Lung (tissue), 12 donors: ENCODE measurements around the gene TRAP1. TPM values are rescaled to one million over a fixed set of nuclear protein-coding genes. Genes with fewer than 3 reads are reported as not detected.
A peak's percentile ranks its signal among the peaks of the same experiment; 100 is the strongest.

Experiments
- ATAC-seq: fragments of 200-7000 bp; cut with Tn5 transposase; one replicate; pipeline ENCODE4 v1.9.1; 2020; ENCODE audit warnings: moderate number of reproducible peaks; ENCODE audit not compliant: insufficient read depth, low FRiP score
- DNase-seq, 3 donors: peaks; one replicate each; pipeline ENCODE4 v3.0.0-alpha.2; 2013 to 2017
- H3K27ac ChIP-seq, 2 donors: one replicate each; pipeline ENCODE4 v1.5.1; 2013; ENCODE audit warnings: mild to moderate bottlenecking in 2 of 2, moderate library complexity in 2 of 2, control low read depth in 1 of 2, inconsistent platforms in 1 of 2, low read depth in 1 of 2, low read length in 1 of 2
- H3K27me3 ChIP-seq, 3 donors: one replicate each; pipeline ENCODE4 v1.5.1; 2013; ENCODE audit warnings: low read length in 2 of 3; ENCODE audit not compliant: control insufficient read depth in 3 of 3, insufficient read depth in 3 of 3
- H3K36me3 ChIP-seq, 4 donors: one replicate each; pipeline ENCODE4 v1.5.1; 2013; ENCODE audit warnings: low read length in 4 of 4, mild to moderate bottlenecking in 1 of 4, moderate library complexity in 1 of 4; ENCODE audit not compliant: control insufficient read depth in 4 of 4, insufficient read depth in 4 of 4
- H3K4me1 ChIP-seq, 5 donors: one replicate each; pipeline ENCODE4 v1.5.1; 2013; ENCODE audit warnings: low read length in 5 of 5, mild to moderate bottlenecking in 2 of 5, moderate library complexity in 1 of 5; ENCODE audit not compliant: control insufficient read depth in 5 of 5, insufficient read depth in 5 of 5
- H3K4me3 ChIP-seq: one replicate; pipeline ENCODE4 v1.5.1; 2013; ENCODE audit warnings: mild to moderate bottlenecking, control low read depth, moderate library complexity
- H3K9ac ChIP-seq, 2 donors: one replicate each; pipeline ENCODE4 v1.5.1; 2013; ENCODE audit warnings: low read length in 2 of 2, control low read depth in 1 of 2; ENCODE audit not compliant: insufficient read depth in 1 of 2
- H3K9me3 ChIP-seq, 4 donors: one replicate each; pipeline ENCODE4 v1.5.1; 2013; ENCODE audit warnings: low read length in 3 of 4, mild to moderate bottlenecking in 1 of 4, moderate library complexity in 1 of 4; ENCODE audit not compliant: control insufficient read depth in 4 of 4, insufficient read depth in 3 of 4
- WGBS, 2 donors: extraction: QIAGEN DNeasy Blood & Tissue Kit; methylation state at CpG; one replicate each; pipeline ENCODE4 v1.1.7; 2013; 5-methylcytosine and 5-hydroxymethylcytosine counted together
- polyA plus RNA-seq, 2 donors: library from polyadenylated mRNA; stranded (reverse); fragments of 200-250 nt; gene quantifications; one replicate each; pipeline ENCODE4 v1.2.1, GENCODE V29; 2013
- total RNA-seq, 2 donors: library from RNA; depleted of rRNA in 1 of 2; stranded (reverse); fragments of >200 nt in 1 of 2; gene quantifications; one replicate each; pipeline ENCODE4 v1.2.1, GENCODE V29; 2014 to 2021
- TF ChIP-seq, protein P1 (sequence below): IDR thresholded peaks from 2 replicates; pipeline ENCODE4 v1.5.1; 2012; ENCODE audit warnings: mild to moderate bottlenecking; ENCODE audit errors: control extremely low read depth, extremely low read depth
- donor health status: control.
- donor health status: control.
- donor health status: Bipolar disorder and iron deficiency.
- donor health status: healthy.
- donor health status: DM: yes; HTN: yes; CAD: no.

Gene TRAP1
- total and polyA plus RNA-seq, 4 donors, result 44.8 to 94.3 (median 58.8) TPM

DNA sequence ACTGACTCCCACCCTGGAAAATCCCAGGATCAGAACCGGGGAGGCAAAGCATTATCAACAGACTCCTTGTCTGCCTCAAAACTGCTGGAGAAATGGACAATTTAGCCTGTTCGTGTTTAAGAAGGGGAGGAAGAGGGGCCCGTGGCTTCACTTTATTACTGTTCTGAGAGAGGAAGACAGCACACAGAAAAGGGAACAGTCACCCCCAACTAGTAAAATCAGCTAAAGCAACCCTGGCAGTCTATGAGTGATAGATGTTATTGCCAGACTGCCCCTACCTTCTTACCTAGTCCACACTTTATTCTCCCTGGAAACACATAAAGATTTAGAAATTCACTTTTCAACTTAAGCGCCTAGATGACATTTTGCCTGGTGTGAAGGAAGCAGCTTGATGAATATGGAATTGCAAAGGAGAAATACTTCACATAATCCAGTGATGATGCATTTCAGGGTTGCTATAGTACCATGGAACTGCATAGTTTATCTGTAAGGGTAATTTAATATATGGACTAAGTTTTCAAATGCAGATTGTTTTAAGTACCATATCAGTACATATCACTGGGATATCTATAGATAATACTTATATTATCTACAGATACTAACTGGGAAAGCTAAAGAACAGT lies 36.9 kb upstream of the TRAP1 start:
- 87 to 93% methylated on average over 4 of the region's 4 CpGs for WGBS, 2 donors
- Histone ChIP-seq H3K27ac (peak overlapping the region in 1 of 2 donors; percentile 26), H3K4me1 (peaks cover 0 to 5% (median 0%) of the 10 kb centered on the region in 5 donors)

DNA sequence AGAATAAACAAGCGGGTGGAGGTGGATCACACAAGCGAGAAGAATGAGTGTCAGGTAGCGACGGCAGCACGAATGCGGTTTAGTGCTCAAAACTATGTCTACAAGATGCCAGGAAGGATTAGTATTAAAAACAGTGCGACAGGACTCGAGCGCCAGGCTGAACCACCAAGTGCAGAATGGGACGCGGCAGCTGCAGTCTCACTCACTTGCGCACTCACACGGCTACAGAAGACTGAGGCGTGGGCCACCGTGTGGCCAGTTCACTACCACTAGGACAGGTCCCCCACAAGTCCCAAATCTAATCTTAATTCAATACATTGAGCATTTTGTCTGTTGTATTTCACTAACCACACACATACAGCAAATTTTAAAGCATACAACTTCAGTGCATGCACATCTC lies 35.7 kb upstream of the TRAP1 start:
- Histone ChIP-seq H3K27ac (no peak overlapping the region), H3K4me1 (peaks cover 0 to 5% (median 0%) of the 10 kb centered on the region in 5 donors), H3K9me3 (no peaks in the 10 kb centered on the region), H3K36me3 (peaks cover 34 to 53% (median 42%) of the 10 kb centered on the region in 4 donors), H3K27me3 (no peaks in the 10 kb centered on the region), H3K4me3 (no peak overlapping the region), H3K9ac (no peak overlapping the region)
- WGBS, 2 donors, result 95 to 96% methylated on average over 15 of the region's 15 CpGs
- TF ChIP-seq, protein P1, sequence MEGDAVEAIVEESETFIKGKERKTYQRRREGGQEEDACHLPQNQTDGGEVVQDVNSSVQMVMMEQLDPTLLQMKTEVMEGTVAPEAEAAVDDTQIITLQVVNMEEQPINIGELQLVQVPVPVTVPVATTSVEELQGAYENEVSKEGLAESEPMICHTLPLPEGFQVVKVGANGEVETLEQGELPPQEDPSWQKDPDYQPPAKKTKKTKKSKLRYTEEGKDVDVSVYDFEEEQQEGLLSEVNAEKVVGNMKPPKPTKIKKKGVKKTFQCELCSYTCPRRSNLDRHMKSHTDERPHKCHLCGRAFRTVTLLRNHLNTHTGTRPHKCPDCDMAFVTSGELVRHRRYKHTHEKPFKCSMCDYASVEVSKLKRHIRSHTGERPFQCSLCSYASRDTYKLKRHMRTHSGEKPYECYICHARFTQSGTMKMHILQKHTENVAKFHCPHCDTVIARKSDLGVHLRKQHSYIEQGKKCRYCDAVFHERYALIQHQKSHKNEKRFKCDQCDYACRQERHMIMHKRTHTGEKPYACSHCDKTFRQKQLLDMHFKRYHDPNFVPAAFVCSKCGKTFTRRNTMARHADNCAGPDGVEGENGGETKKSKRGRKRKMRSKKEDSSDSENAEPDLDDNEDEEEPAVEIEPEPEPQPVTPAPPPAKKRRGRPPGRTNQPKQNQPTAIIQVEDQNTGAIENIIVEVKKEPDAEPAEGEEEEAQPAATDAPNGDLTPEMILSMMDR, result no peak
- no peak for ATAC-seq
- no peak for DNase-seq

More for the DNA sequence above, 36.9 kb upstream of the TRAP1 start:
- TF ChIP-seq, protein P1, result no peak
- no peak overlapping the region for H3K4me3 ChIP-seq
- ATAC-seq, result no peak
- DNase-seq, result no peak
- no peaks in the 10 kb centered on the region for H3K27me3 ChIP-seq
- H3K9ac ChIP-seq, result no peak overlapping the region
- peaks cover 30 to 61% (median 42%) of the 10 kb centered on the region in 4 donors for H3K36me3 ChIP-seq
- H3K9me3 ChIP-seq, result no peaks in the 10 kb centered on the region

DNA sequence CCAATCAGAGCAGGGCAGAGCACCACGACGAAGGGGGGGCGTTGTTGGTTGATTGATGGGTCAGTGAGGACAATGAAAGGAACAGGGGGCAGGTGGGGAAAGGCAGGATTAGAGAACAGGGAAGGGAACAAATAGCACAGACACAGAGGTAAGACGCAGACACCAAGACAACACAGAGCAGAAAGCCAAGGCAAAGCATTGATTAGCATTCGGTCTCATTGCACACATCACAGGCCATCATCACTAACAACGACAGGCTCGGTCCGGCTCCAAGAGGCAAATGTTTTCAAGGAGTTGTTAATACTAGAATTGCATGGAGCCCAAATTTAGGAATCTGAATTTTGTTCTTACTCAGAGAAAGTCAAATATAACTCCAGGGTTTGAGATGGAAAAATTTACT lies 34.6 kb upstream of the TRAP1 start:
- Histone ChIP-seq H3K9ac (no peak overlapping the region), H3K36me3 (peaks cover 30 to 47% (median 37%) of the 10 kb centered on the region in 4 donors), H3K4me3 (no peak overlapping the region), H3K4me1 (peaks cover 0 to 5% (median 0%) of the 10 kb centered on the region in 5 donors), H3K27me3 (no peaks in the 10 kb centered on the region), H3K9me3 (no peaks in the 10 kb centered on the region), H3K27ac (no peak overlapping the region)
- ATAC-seq (no peak), DNase-seq (no peak)
- TF ChIP-seq, protein P1, result no peak
- 96% methylated on average over 8 of the region's 8 CpGs for WGBS, 2 donors

DNA sequence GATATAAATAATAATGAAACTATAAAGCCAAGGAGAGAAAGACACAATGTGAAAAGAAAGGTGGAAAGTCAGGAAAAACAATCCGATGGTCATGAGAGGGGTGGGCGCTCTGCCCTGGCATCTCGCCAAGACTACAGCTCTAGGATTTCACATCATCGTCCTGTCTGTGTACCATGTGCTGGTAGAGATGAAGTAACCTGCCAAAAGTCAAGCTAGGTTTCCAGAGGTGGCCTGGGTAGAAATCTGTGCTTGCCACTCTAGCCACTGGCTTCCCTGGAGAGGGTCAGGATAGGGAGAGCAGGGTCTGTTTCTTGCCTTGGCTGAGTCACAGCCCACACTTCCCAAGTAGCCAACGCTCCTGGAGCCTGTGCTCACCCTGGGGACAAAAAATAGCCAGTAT lies 31.0 kb upstream of the TRAP1 start:
- no peak overlapping the region for H3K27ac ChIP-seq
- ATAC-seq (no peak), DNase-seq (peak in 1 of 3 donors; percentile 11)
- TF ChIP-seq, protein P1, result no peak
- no peak overlapping the region for H3K4me3 ChIP-seq
- WGBS, 2 donors, result 83 to 91% methylated on average over 5 of the region's 5 CpGs
- H3K9ac ChIP-seq, result no peak overlapping the region
- peaks cover 23 to 46% (median 38%) of the 10 kb centered on the region in 4 donors for H3K36me3 ChIP-seq
- no peaks in the 10 kb centered on the region for H3K27me3 ChIP-seq
- no peaks in the 10 kb centered on the region for H3K4me1 ChIP-seq
- H3K9me3 ChIP-seq, result no peaks in the 10 kb centered on the region
